ENCODE results near the gene SLC22A12. TPM values are rescaled to one million over a fixed set of nuclear protein-coding genes. Genes with fewer than 3 reads are reported as not detected.
A peak's percentile ranks its signal among the peaks of the same experiment; 100 is the strongest.

SLC22A12 gene
- total and polyA plus RNA-seq, 7 donors, result not detected

DNA sequence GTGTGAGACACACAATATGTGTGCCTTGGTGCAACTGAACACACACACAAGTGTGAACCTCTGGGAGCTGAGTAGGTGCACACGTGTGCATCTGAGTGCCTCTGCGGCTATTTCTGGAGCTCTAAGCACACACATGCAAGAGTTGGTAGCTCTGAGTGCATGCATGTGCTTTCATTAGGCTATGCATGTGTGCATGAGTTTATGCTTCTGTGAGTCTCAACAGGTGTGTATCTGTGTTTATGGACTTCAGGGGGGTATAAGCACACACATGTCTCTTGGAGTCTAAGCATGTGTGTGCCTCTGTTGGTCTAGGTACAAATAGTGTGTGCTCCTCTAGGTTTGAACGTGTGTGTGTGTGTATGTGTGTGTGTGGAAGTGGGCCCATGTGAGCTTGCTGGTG, 25.8 kb downstream of the SLC22A12 start:
- Histone ChIP-seq H3K9me3 (no peaks in the 10 kb centered on the region), H3K4me1 (peaks cover 0 to 23% (median 17%) of the 10 kb centered on the region in 4 donors), H3K27ac (no peak overlapping the region), H3K36me3 (peaks cover 0 to 18% (median 0%) of the 10 kb centered on the region in 4 donors), H3K27me3 (no peaks in the 10 kb centered on the region), H3K4me3 (no peak overlapping the region)
- TF ChIP-seq EP300 (IDR thresholded peaks at IDR 0.05) (no peak), POLR2AphosphoS5 (IDR thresholded peaks at IDR 0.05) (no peak), POLR2A (IDR thresholded peaks at IDR 0.05) (no peak)
- TF ChIP-seq, protein P1, sequence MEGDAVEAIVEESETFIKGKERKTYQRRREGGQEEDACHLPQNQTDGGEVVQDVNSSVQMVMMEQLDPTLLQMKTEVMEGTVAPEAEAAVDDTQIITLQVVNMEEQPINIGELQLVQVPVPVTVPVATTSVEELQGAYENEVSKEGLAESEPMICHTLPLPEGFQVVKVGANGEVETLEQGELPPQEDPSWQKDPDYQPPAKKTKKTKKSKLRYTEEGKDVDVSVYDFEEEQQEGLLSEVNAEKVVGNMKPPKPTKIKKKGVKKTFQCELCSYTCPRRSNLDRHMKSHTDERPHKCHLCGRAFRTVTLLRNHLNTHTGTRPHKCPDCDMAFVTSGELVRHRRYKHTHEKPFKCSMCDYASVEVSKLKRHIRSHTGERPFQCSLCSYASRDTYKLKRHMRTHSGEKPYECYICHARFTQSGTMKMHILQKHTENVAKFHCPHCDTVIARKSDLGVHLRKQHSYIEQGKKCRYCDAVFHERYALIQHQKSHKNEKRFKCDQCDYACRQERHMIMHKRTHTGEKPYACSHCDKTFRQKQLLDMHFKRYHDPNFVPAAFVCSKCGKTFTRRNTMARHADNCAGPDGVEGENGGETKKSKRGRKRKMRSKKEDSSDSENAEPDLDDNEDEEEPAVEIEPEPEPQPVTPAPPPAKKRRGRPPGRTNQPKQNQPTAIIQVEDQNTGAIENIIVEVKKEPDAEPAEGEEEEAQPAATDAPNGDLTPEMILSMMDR (IDR thresholded peaks at IDR 0.05), result no peak
- DNase-seq, result no peak
- intact Hi-C loops (cut with DNase I), result no loop called here
- 79 to 90% methylated on average over 3 of the region's 3 CpGs for WGBS, 2 donors

- intact Hi-C loops (cut with DNase I), result no loop called here
- no peak for DNase-seq
- Histone ChIP-seq H3K4me3 (no peak overlapping the region), H3K9me3 (no peaks in the 10 kb centered on the region), H3K4me1 (peaks cover 0 to 23% (median 17%) of the 10 kb centered on the region in 4 donors), H3K27me3 (no peaks in the 10 kb centered on the region), H3K27ac (peak overlapping the region in 3 of 4 donors; percentile 45 to 62 (median 58)), H3K36me3 (peaks cover 0 to 18% (median 0%) of the 10 kb centered on the region in 4 donors)
- 90 to 93% methylated on average over 4 of the region's 4 CpGs for WGBS, 2 donors
- TF ChIP-seq POLR2AphosphoS5 (IDR thresholded peaks at IDR 0.05) (no peak), EP300 (IDR thresholded peaks at IDR 0.05) (no peak), POLR2A (IDR thresholded peaks at IDR 0.05) (no peak)
- TF ChIP-seq, protein P1 (IDR thresholded peaks at IDR 0.05), result no peak
These were observed 28.2 kb downstream of the SLC22A12 start for GRCh38 chr11:64619196-64619595.

DNA sequence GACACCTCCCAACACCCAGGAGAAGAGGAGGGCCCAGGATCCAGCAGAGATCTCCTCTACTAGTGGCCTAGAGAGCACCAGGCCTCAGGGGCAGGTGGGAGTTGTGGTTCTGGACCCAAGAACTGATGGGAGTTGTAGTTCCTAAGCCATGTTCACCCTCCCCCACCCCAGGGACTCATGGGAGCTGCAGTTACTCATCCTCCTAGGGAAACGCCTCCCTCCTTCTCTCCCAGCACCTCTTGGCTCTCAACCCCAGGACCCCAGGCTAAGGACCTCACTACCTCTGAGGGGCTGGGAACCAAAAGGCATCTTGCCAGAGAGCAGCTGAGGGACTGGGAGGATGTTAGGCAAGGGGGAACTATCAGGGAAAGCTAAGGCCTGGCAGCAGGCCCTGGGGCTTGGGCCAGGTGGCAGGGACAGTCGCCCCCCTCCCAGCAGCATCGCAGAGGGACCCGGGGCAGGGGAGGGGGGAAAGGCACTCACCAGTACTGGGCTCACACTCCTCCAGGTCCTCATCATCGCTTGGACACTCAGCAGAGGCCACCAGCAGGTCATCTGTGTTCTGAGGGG, 28.9 kb downstream of the SLC22A12 start:
- H3K4me1 ChIP-seq, result peaks cover 0 to 23% (median 17%) of the 10 kb centered on the region in 4 donors
- DNase-seq, result peak; percentile 86
- H3K9me3 ChIP-seq, result no peaks in the 10 kb centered on the region
- intact Hi-C loops (cut with DNase I), result no loop called here
- TF ChIP-seq EP300 (IDR thresholded peaks at IDR 0.05), result no peak
- no peak for TF ChIP-seq POLR2A (IDR thresholded peaks at IDR 0.05)
- TF ChIP-seq, protein P1 (IDR thresholded peaks at IDR 0.05), result no peak
- no peak for TF ChIP-seq POLR2AphosphoS5 (IDR thresholded peaks at IDR 0.05)
- peak overlapping the region; percentile 35 to 62 (median 52) for H3K27ac ChIP-seq
- WGBS, 2 donors, result 57 to 79% methylated on average over 5 of the region's 5 CpGs
- H3K36me3 ChIP-seq, result peaks cover 0 to 15% (median 0%) of the 10 kb centered on the region in 4 donors
- H3K27me3 ChIP-seq, result no peaks in the 10 kb centered on the region
- H3K4me3 ChIP-seq, result no peak overlapping the region

GRCh38 chr11:64620381-64620971, 29.5 kb downstream of the SLC22A12 start:
- TF ChIP-seq POLR2A (IDR thresholded peaks at IDR 0.05), result no peak
- no peak for TF ChIP-seq POLR2AphosphoS5 (IDR thresholded peaks at IDR 0.05)
- TF ChIP-seq, protein P1 (IDR thresholded peaks at IDR 0.05), result no peak
- no peak for TF ChIP-seq EP300 (IDR thresholded peaks at IDR 0.05)
- Histone ChIP-seq H3K4me1 (peaks cover 0 to 23% (median 17%) of the 10 kb centered on the region in 4 donors), H3K27ac (peak overlapping the region; percentile 35 to 62 (median 52)), H3K9me3 (no peaks in the 10 kb centered on the region), H3K27me3 (no peaks in the 10 kb centered on the region), H3K4me3 (no peak overlapping the region), H3K36me3 (peaks cover 0 to 9% (median 0%) of the 10 kb centered on the region in 4 donors)
- WGBS, 2 donors, result 47 to 56% methylated on average over 13 of the region's 13 CpGs
- no peak for DNase-seq
- intact Hi-C loops (cut with DNase I), result no loop called here
